HepG2 (cell line): ENCODE results near the gene PCIF1. TPM values are rescaled to one million over a fixed set of nuclear protein-coding genes. Genes with fewer than 3 reads are reported as not detected.
A peak's percentile ranks its signal among the peaks of the same experiment; 100 is the strongest.

ENCODE experiments used
- ATM ChIP-seq: fragments of 450-650 bp; IDR thresholded peaks from 2 replicates; pipeline ENCODE4 v1.7.1; 2017; ENCODE audit warnings: mild to moderate bottlenecking, borderline replicate concordance
- HMG20B ChIP-seq: conservative IDR thresholded peaks from 2 replicates; pipeline ENCODE4 v1.6.1; 2016; ENCODE audit warnings: missing genetic modification reagents, missing compliant biosample characterization
- KLF11 ChIP-seq: IDR thresholded peaks from 2 replicates; pipeline ENCODE4 v1.6.1; 2016; ENCODE audit warnings: missing compliant biosample characterization
- MXD4 ChIP-seq: IDR thresholded peaks from 2 replicates; pipeline ENCODE4 v1.6.1; 2016; ENCODE audit warnings: mild to moderate bottlenecking, missing biosample characterization, missing genetic modification reagents
- MXI1 ChIP-seq: IDR thresholded peaks from 3 replicates; pipeline ENCODE4 v1.6.1; 2012; ENCODE audit warnings: low read depth, low read length, inconsistent platforms, borderline replicate concordance
- SMAD3 ChIP-seq: sonication (generic); formaldehyde crosslinking; IDR thresholded peaks from 2 replicates; pipeline ENCODE4 v1.4.0; 2020; ENCODE audit warnings: missing genetic modification reagents
- ZFP82 ChIP-seq: sonication (generic); formaldehyde crosslinking; IDR thresholded peaks from 2 replicates; pipeline ENCODE4 v1.5.1; 2020; ENCODE audit warnings: mild to moderate bottlenecking, missing genetic modification reagents, borderline replicate concordance
- ZFP90 ChIP-seq: sonication (generic); formaldehyde crosslinking; IDR thresholded peaks from 2 replicates; pipeline ENCODE4 v1.8.0; 2022; ENCODE audit warnings: missing genetic modification reagents, mild to moderate bottlenecking, inconsistent platforms, borderline replicate concordance
- ZNF629 ChIP-seq: sonication (generic); formaldehyde crosslinking; conservative IDR thresholded peaks from 2 replicates; pipeline ENCODE4 v1.5.0; 2020; ENCODE audit warnings: missing genetic modification reagents
- polyA plus RNA-seq, 8 experiments: library from polyadenylated mRNA; depleted of rRNA in 3 of 8; stranded (reverse) in 7 of 8; unstranded in 1 of 8; fragments of >200 nt; fragmentation: Illumina TruSeq in 4 of 8; extraction: Trizol in 4 of 8; gene quantifications; 2 replicates each; pipeline versions ENCODE4 v1.2.1 to v1.2.3, GENCODE V29; 2011 to 2016; ENCODE audit warnings: low read depth in 4 of 8, missing spikeins in 1 of 8, mixed read lengths in 1 of 8; ENCODE audit not compliant: insufficient read depth in 1 of 8
- total RNA-seq, 5 experiments: library from RNA; depleted of rRNA; stranded (reverse); fragments of >200 nt; fragmentation: Illumina TruSeq; extraction: Trizol; gene quantifications; 2 replicates each; pipeline ENCODE4 v1.2.3, GENCODE V29; 2016; ENCODE audit warnings: low read depth in 1 of 5
- TF ChIP-seq, protein P1 (sequence below): sonication (generic); formaldehyde crosslinking; IDR thresholded peaks from 2 replicates; pipeline ENCODE4 v1.4.0; 2020; ENCODE audit warnings: missing genetic modification reagents
- TF ChIP-seq, protein P2 (sequence below): sonication (generic); formaldehyde crosslinking; IDR thresholded peaks from 2 replicates; pipeline ENCODE4 v1.5.1; 2020; ENCODE audit warnings: mild to moderate bottlenecking, missing genetic modification reagents
- TF ChIP-seq, protein P3 (sequence below): sonication (generic); formaldehyde crosslinking; IDR thresholded peaks from 2 replicates; pipeline ENCODE4 v1.9.0; 2021; ENCODE audit warnings: missing genetic modification reagents, mild to moderate bottlenecking, borderline replicate concordance
- TF ChIP-seq, protein P4 (sequence below): sonication (generic); formaldehyde crosslinking; IDR thresholded peaks from 2 replicates; pipeline ENCODE4 v1.5.1; 2020; ENCODE audit warnings: mild to moderate bottlenecking, missing genetic modification reagents, moderate library complexity
- TF ChIP-seq, protein P5 (sequence below): sonication (generic); formaldehyde crosslinking; IDR thresholded peaks from 2 replicates; pipeline ENCODE4 v1.5.0; 2020; ENCODE audit warnings: missing genetic modification reagents
- TF ChIP-seq, protein P6 (sequence below): sonication (generic); formaldehyde crosslinking; IDR thresholded peaks from 2 replicates; pipeline ENCODE4 v1.4.0; 2020; ENCODE audit warnings: missing genetic modification reagents

PCIF1 gene
- total and polyA plus RNA-seq, 2 of the 13 experiments (the other 11 are each of a cell fraction or from before 2014, with no cell fraction given) = 20.9 to 24.4 TPM

DNA sequence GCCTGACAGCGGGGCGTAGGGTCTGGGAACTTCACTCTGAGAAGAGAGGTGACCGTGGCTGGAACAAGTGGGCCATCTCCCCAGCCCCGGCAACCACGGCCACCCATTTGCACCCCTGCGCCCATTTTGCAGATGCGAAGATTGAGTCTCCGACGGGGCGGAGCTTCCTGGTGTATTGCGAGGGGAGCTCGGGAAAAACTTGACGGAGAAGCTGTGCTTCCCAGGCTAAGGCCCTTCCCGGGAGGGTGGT lies 36.9 kb downstream of the PCIF1 start (continued):
- no peak for TF ChIP-seq MXD4 (CRISPR knock-in tag)
- TF ChIP-seq ATM = no peak
- TF ChIP-seq SMAD3 (CRISPR knock-in tag) = no peak; the same call in 1 of the 2 replicates
- no peak for TF ChIP-seq KLF11 (CRISPR knock-in tag)
- TF ChIP-seq ZFP82 (CRISPR knock-in tag) = no peak
- TF ChIP-seq, protein P1, sequence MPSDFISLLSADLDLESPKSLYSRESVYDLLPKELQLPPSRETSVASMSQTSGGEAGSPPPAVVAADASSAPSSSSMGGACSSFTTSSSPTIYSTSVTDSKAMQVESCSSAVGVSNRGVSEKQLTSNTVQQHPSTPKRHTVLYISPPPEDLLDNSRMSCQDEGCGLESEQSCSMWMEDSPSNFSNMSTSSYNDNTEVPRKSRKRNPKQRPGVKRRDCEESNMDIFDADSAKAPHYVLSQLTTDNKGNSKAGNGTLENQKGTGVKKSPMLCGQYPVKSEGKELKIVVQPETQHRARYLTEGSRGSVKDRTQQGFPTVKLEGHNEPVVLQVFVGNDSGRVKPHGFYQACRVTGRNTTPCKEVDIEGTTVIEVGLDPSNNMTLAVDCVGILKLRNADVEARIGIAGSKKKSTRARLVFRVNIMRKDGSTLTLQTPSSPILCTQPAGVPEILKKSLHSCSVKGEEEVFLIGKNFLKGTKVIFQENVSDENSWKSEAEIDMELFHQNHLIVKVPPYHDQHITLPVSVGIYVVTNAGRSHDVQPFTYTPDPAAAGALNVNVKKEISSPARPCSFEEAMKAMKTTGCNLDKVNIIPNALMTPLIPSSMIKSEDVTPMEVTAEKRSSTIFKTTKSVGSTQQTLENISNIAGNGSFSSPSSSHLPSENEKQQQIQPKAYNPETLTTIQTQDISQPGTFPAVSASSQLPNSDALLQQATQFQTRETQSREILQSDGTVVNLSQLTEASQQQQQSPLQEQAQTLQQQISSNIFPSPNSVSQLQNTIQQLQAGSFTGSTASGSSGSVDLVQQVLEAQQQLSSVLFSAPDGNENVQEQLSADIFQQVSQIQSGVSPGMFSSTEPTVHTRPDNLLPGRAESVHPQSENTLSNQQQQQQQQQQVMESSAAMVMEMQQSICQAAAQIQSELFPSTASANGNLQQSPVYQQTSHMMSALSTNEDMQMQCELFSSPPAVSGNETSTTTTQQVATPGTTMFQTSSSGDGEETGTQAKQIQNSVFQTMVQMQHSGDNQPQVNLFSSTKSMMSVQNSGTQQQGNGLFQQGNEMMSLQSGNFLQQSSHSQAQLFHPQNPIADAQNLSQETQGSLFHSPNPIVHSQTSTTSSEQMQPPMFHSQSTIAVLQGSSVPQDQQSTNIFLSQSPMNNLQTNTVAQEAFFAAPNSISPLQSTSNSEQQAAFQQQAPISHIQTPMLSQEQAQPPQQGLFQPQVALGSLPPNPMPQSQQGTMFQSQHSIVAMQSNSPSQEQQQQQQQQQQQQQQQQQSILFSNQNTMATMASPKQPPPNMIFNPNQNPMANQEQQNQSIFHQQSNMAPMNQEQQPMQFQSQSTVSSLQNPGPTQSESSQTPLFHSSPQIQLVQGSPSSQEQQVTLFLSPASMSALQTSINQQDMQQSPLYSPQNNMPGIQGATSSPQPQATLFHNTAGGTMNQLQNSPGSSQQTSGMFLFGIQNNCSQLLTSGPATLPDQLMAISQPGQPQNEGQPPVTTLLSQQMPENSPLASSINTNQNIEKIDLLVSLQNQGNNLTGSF (CRISPR knock-in tag) = peak; percentile 83; the same call in 1 of the 2 replicates
- no peak for TF ChIP-seq MXI1
- no peak for TF ChIP-seq ZFP90 (CRISPR knock-in tag)
- TF ChIP-seq, protein P2, sequence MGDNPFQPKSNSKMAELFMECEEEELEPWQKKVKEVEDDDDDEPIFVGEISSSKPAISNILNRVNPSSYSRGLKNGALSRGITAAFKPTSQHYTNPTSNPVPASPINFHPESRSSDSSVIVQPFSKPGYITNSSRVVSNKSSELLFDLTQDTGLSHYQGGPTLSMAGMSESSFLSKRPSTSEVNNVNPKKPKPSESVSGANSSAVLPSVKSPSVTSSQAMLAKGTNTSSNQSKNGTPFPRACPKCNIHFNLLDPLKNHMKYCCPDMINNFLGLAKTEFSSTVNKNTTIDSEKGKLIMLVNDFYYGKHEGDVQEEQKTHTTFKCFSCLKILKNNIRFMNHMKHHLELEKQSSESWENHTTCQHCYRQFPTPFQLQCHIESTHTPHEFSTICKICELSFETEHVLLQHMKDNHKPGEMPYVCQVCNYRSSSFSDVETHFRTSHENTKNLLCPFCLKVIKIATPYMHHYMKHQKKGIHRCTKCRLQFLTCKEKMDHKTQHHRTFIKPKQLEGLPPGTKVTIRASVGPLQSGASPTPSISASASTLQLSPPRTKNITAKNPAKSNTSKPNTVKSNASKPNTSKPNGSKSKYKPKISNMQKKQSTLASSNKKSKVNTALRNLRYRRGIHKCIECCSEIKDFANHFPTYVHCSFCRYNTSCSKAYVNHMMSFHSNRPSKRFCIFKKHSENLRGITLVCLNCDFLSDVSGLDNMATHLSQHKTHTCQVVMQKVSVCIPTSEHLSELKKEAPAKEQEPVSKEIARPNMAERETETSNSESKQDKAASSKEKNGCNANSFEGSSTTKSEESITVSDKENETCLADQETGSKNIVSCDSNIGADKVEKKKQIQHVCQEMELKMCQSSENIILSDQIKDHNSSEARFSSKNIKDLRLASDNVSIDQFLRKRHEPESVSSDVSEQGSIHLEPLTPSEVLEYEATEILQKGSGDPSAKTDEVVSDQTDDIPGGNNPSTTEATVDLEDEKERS (CRISPR knock-in tag) = peak; percentile 94
- TF ChIP-seq, protein P3, sequence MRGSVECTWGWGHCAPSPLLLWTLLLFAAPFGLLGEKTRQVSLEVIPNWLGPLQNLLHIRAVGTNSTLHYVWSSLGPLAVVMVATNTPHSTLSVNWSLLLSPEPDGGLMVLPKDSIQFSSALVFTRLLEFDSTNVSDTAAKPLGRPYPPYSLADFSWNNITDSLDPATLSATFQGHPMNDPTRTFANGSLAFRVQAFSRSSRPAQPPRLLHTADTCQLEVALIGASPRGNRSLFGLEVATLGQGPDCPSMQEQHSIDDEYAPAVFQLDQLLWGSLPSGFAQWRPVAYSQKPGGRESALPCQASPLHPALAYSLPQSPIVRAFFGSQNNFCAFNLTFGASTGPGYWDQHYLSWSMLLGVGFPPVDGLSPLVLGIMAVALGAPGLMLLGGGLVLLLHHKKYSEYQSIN (CRISPR knock-in tag) = no peak
- TF ChIP-seq ZNF629 (CRISPR knock-in tag) = peak; percentile 100
- TF ChIP-seq HMG20B (CRISPR knock-in tag) = no peak
- TF ChIP-seq, protein P4, sequence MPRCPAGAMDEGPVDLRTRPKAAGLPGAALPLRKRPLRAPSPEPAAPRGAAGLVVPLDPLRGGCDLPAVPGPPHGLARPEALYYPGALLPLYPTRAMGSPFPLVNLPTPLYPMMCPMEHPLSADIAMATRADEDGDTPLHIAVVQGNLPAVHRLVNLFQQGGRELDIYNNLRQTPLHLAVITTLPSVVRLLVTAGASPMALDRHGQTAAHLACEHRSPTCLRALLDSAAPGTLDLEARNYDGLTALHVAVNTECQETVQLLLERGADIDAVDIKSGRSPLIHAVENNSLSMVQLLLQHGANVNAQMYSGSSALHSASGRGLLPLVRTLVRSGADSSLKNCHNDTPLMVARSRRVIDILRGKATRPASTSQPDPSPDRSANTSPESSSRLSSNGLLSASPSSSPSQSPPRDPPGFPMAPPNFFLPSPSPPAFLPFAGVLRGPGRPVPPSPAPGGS (CRISPR knock-in tag) = no peak
- TF ChIP-seq, protein P5, sequence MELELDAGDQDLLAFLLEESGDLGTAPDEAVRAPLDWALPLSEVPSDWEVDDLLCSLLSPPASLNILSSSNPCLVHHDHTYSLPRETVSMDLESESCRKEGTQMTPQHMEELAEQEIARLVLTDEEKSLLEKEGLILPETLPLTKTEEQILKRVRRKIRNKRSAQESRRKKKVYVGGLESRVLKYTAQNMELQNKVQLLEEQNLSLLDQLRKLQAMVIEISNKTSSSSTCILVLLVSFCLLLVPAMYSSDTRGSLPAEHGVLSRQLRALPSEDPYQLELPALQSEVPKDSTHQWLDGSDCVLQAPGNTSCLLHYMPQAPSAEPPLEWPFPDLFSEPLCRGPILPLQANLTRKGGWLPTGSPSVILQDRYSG = no peak
- TF ChIP-seq, protein P6, sequence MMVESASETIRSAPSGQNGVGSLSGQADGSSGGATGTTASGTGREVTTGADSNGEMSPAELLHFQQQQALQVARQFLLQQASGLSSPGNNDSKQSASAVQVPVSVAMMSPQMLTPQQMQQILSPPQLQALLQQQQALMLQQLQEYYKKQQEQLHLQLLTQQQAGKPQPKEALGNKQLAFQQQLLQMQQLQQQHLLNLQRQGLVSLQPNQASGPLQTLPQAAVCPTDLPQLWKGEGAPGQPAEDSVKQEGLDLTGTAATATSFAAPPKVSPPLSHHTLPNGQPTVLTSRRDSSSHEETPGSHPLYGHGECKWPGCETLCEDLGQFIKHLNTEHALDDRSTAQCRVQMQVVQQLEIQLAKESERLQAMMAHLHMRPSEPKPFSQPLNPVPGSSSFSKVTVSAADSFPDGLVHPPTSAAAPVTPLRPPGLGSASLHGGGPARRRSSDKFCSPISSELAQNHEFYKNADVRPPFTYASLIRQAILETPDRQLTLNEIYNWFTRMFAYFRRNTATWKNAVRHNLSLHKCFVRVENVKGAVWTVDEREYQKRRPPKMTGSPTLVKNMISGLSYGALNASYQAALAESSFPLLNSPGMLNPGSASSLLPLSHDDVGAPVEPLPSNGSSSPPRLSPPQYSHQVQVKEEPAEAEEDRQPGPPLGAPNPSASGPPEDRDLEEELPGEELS (CRISPR knock-in tag) = no peak; the same call in 1 of the 2 replicates
